CD4-positive, alpha-beta T cell (primary cell): ENCODE results near the gene CCDC174. TPM values are rescaled to one million over a fixed set of nuclear protein-coding genes. Genes with fewer than 3 reads are reported as not detected.

Experiments
- ATAC-seq: fragments of 200-7000 bp; cut with Tn5 transposase; one replicate; pipeline ENCODE4 v1.10.0; 2022; ENCODE audit warnings: mild to moderate bottlenecking; ENCODE audit not compliant: poor library complexity
- CTCF ChIA-PET: fragments of 350-600 bp; sonication (Branson Sonifier 250); formaldehyde crosslinking; loops from one replicate; lab custom pipeline; 2021; ENCODE audit warnings: antibody characterized with exemption, inconsistent platforms; lab: Charles Lee
- POLR2A ChIA-PET: fragments of 350-600 bp; sonication (Branson Sonifier 250); formaldehyde crosslinking; loops from one replicate; lab custom pipeline; 2021; ENCODE audit warnings: antibody characterized with exemption, inconsistent platforms; lab: Charles Lee
- DNase-seq, 14 experiments: peaks; one replicate each; pipeline ENCODE4 v3.0.0-alpha.2; 2013 to 2020; ENCODE audit warnings: mixed read lengths in 2 of 14
- H3K27ac ChIP-seq, 2 donors: one replicate each; pipeline versions ENCODE4 v1.5.1 to v1.7.0; 2013; ENCODE audit warnings: low read length in 2 of 2, low read depth in 1 of 2, mild to moderate bottlenecking in 1 of 2
- H3K27me3 ChIP-seq, 2 experiments: 1 replicate in 1 of 2; 2 replicates in 1 of 2; pipeline versions ENCODE4 v1.6.1 to v1.7.0; 2013; ENCODE audit warnings: low read length in 2 of 2, control low read depth in 1 of 2, mild to moderate bottlenecking in 1 of 2, moderate library complexity in 1 of 2; ENCODE audit not compliant: insufficient read depth in 2 of 2, control insufficient read depth in 1 of 2
- H3K36me3 ChIP-seq: one replicate; pipeline ENCODE4 v1.6.1; 2013; ENCODE audit warnings: low read length, control low read depth; ENCODE audit not compliant: insufficient read depth
- H3K4me1 ChIP-seq: one replicate; pipeline ENCODE4 v1.6.1; 2013; ENCODE audit warnings: low read length, control low read depth; ENCODE audit not compliant: insufficient read depth
- H3K4me3 ChIP-seq: one replicate; pipeline ENCODE4 v1.5.1; 2013; ENCODE audit warnings: mild to moderate bottlenecking, low read length, moderate library complexity
- H3K9me3 ChIP-seq, 2 experiments: 1 replicate in 1 of 2; 2 replicates in 1 of 2; pipeline versions ENCODE4 v1.6.1 to v1.7.0; 2013; ENCODE audit warnings: low read length in 2 of 2, mild to moderate bottlenecking in 2 of 2, control low read depth in 1 of 2, moderate library complexity in 1 of 2; ENCODE audit not compliant: control insufficient read depth in 1 of 2, insufficient read depth in 1 of 2
- H3K27ac Mint-ChIP-seq: one replicate; pipeline ENCODE4 v1.8.0; 2020; ENCODE audit warnings: mixed read lengths
- H3K27me3 Mint-ChIP-seq: one replicate; pipeline ENCODE4 v1.8.0; 2021; ENCODE audit warnings: mixed read lengths
- H3K36me3 Mint-ChIP-seq: one replicate; pipeline ENCODE4 v1.8.0; 2021; ENCODE audit warnings: low read depth, mixed read lengths
- H3K4me1 Mint-ChIP-seq: one replicate; pipeline ENCODE4 v1.8.0; 2021; ENCODE audit warnings: low read depth, mixed read lengths
- H3K4me3 Mint-ChIP-seq: one replicate; pipeline ENCODE4 v1.8.0; 2020; ENCODE audit warnings: mild to moderate bottlenecking, mixed read lengths
- H3K9me3 Mint-ChIP-seq: one replicate; pipeline ENCODE4 v1.8.0; 2020; ENCODE audit warnings: mixed read lengths
- intact Hi-C, 2 experiments: fragments of 100-400 bp; cut with DNase I in 1 of 2; cut with micrococcal nuclease in 1 of 2; formaldehyde crosslinking; loops; one replicate each; pipeline versions ENCODE4 v1.15.1 to v1.9.0; 2023 to 2025; cut with DNase I, micrococcal nuclease
- total RNA-seq, 174 experiments: library from RNA in 2 of 174; stranded (reverse) in 2 of 174; gene quantifications; one replicate each; pipeline ENCODE4 v1.2.3 and lab custom pipeline; 2021 to 2026
- TF ChIP-seq, protein P1 (sequence below): fragments of 200-600 bp; IDR thresholded peaks from one replicate; pipeline ENCODE4 v1.8.0; 2022; ENCODE audit warnings: antibody characterized with exemption, mild to moderate bottlenecking

The CCDC174 gene
- total RNA-seq, 2 experiments from 2014 or later: 32.9 to 37.5 TPM

- H3K4me1 ChIP-seq: no peaks in the 10 kb centered on the region
- intact Hi-C loops: no loop called here
- no peaks in the 10 kb centered on the region for H3K36me3 ChIP-seq
- no peak overlapping the region for H3K27ac ChIP-seq
- Mint-ChIP-seq H3K36me3 (no peaks in the 10 kb centered on the region), H3K9me3 (no peaks in the 10 kb centered on the region), H3K27ac (no peak overlapping the region), H3K4me1 (no peaks in the 10 kb centered on the region), H3K4me3 (no peak overlapping the region), H3K27me3 (peaks cover 4% of the 10 kb centered on the region)
- TF ChIP-seq, protein P1, sequence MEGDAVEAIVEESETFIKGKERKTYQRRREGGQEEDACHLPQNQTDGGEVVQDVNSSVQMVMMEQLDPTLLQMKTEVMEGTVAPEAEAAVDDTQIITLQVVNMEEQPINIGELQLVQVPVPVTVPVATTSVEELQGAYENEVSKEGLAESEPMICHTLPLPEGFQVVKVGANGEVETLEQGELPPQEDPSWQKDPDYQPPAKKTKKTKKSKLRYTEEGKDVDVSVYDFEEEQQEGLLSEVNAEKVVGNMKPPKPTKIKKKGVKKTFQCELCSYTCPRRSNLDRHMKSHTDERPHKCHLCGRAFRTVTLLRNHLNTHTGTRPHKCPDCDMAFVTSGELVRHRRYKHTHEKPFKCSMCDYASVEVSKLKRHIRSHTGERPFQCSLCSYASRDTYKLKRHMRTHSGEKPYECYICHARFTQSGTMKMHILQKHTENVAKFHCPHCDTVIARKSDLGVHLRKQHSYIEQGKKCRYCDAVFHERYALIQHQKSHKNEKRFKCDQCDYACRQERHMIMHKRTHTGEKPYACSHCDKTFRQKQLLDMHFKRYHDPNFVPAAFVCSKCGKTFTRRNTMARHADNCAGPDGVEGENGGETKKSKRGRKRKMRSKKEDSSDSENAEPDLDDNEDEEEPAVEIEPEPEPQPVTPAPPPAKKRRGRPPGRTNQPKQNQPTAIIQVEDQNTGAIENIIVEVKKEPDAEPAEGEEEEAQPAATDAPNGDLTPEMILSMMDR: no peak
- H3K27me3 ChIP-seq: peaks cover 0 to 2% of the 10 kb centered on the region in 2 experiments
- H3K4me3 ChIP-seq: no peak overlapping the region
- no peak for ATAC-seq
- POLR2A ChIA-PET: no interaction called here
- CTCF ChIA-PET: no interaction called here
- no peak for DNase-seq
- no peaks in the 10 kb centered on the region for H3K9me3 ChIP-seq
Measured at GRCh38 chr3:14687360-14687759, 35.8 kb downstream of the CCDC174 start.

DNA sequence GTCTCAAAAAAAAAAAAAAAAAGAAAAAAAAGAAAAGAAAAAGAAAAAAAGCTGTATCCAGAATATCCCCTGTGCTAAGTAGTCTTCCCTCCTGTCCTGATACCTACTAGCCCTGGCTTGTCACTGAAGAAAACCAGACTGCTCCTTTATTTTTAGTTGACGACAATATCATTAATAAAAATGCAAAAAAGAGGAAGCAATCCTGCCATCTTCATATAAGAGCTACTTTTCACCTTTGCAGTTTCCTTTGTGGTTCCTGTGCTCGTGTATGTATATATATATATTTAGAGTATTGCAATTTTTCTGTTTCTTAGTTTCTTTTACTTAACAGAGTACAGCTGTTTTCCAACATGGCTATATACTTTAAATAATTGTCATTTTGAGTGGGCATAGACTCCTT, 37.0 kb downstream of the CCDC174 start:
- intact Hi-C loops: no loop called here
- Mint-ChIP-seq H3K27ac (no peak overlapping the region), H3K36me3 (no peaks in the 10 kb centered on the region), H3K9me3 (no peaks in the 10 kb centered on the region), H3K27me3 (peaks cover 4% of the 10 kb centered on the region), H3K4me3 (no peak overlapping the region), H3K4me1 (no peaks in the 10 kb centered on the region)
- H3K4me3 ChIP-seq: no peak overlapping the region
- DNase-seq: no peak
- H3K4me1 ChIP-seq: no peaks in the 10 kb centered on the region
- no peaks in the 10 kb centered on the region for H3K36me3 ChIP-seq
- POLR2A ChIA-PET: no interaction called here
- no peak for ATAC-seq
- peaks cover 0 to 2% of the 10 kb centered on the region in 2 experiments for H3K27me3 ChIP-seq
- CTCF ChIA-PET: interaction anchor here (0.6 kb wide), 1 partner anchor 208 kb away, joined by 3 read pairs; no protein-coding TSS in a partner anchor
- no peak overlapping the region for H3K27ac ChIP-seq
- TF ChIP-seq, protein P1: no peak
- H3K9me3 ChIP-seq: no peaks in the 10 kb centered on the region

DNA sequence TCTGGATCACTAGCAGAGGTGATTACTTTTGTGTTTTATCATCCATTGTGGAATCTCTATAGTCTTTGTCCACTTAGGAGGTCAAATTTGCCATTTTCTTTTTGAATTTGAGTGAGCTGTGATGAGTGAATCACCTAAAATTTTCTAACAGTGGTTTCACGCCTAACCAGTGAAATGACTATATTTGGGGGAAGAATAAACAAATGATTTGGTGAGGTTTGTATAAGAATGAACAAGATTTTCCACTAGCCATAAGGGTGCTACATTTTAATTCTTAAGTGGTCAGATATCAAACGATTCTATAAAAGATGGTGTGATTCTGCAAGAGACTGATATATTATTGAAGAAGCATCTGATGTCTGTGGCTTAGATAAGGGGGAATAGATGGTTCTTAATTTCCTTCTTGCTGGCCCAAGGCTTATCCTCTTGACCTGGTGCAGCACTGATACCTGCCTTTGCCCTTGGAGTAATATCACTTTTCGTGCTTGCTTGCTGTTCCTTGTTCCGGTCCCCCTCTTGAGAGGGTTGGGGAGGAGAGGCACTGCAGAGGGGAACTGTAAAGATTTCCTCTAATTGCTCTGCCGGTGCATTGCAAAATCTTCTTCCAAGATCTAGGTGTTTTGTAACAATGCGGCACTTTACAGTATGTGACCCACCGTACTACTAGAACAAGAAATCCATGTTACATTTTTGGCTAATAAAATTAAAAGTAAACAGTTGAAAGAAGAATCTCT, 37.9 kb downstream of the CCDC174 start:
- Histone ChIP-seq H3K9me3 (no peaks in the 10 kb centered on the region), H3K36me3 (no peaks in the 10 kb centered on the region), H3K4me3 (no peak overlapping the region), H3K27ac (no peak overlapping the region), H3K4me1 (no peaks in the 10 kb centered on the region), H3K27me3 (peaks cover 0 to 2% of the 10 kb centered on the region in 2 experiments)
- intact Hi-C loops: no loop called here
- no peak for DNase-seq
- Mint-ChIP-seq H3K9me3 (no peaks in the 10 kb centered on the region), H3K4me3 (no peak overlapping the region), H3K27me3 (peaks cover 4% of the 10 kb centered on the region), H3K4me1 (no peaks in the 10 kb centered on the region), H3K36me3 (no peaks in the 10 kb centered on the region), H3K27ac (no peak overlapping the region)
- ChIA-PET CTCF (no interaction called here), POLR2A (no interaction called here)
- no peak for ATAC-seq
- TF ChIP-seq, protein P1: no peak
